Smooth muscle cell (in vitro differentiated cells): ENCODE results near the gene FMO4. TPM values are rescaled to one million over a fixed set of nuclear protein-coding genes. Genes with fewer than 3 reads are reported as not detected.

Source experiments
- DNase-seq: peaks from one replicate; lab custom pipeline; 2025; ENCODE audit not compliant: unreplicated experiment; lab: John Stamatoyannopoulos, UW
- H2AFZ ChIP-seq: fragments of 200-600 bp; sonication (generic); 2 replicates; pipeline ENCODE4 v1.6.0; 2016; ENCODE audit warnings: antibody characterized with exemption, low read depth, mild to moderate bottlenecking
- H3F3A ChIP-seq: fragments of 200-600 bp; sonication (generic); 2 replicates; pipeline ENCODE4 v1.6.0; 2017; ENCODE audit warnings: antibody characterized with exemption, low read depth
- H3K27ac ChIP-seq: fragments of 200-600 bp; sonication (generic); 2 replicates; pipeline ENCODE4 v1.5.1; 2016; ENCODE audit warnings: low read depth, mild to moderate bottlenecking
- H3K27me3 ChIP-seq: fragments of 200-600 bp; sonication (generic); 2 replicates; pipeline ENCODE4 v1.6.1; 2016; ENCODE audit warnings: low read depth, mild to moderate bottlenecking
- H3K36me3 ChIP-seq: fragments of 200-600 bp; sonication (generic); 2 replicates; pipeline ENCODE4 v1.5.1; 2016; ENCODE audit warnings: low read depth
- H3K4me1 ChIP-seq: fragments of 200-600 bp; sonication (generic); 2 replicates; pipeline ENCODE4 v1.5.1; 2016; ENCODE audit warnings: low read depth
- H3K4me2 ChIP-seq: fragments of 200-600 bp; sonication (generic); 2 replicates; pipeline ENCODE4 v1.6.0; 2016; ENCODE audit warnings: mild to moderate bottlenecking
- H3K4me3 ChIP-seq: fragments of 200-600 bp; sonication (generic); 2 replicates; pipeline ENCODE4 v1.5.1; 2016; ENCODE audit warnings: mild to moderate bottlenecking
- H3K79me2 ChIP-seq: fragments of 200-600 bp; sonication (generic); 2 replicates; pipeline ENCODE4 v1.6.0; 2016; ENCODE audit warnings: low read depth, mild to moderate bottlenecking
- H3K9ac ChIP-seq: fragments of 200-600 bp; sonication (generic); 2 replicates; pipeline ENCODE4 v1.6.0; 2016; ENCODE audit warnings: low read depth
- H3K9me3 ChIP-seq: fragments of 200-600 bp; sonication (generic); replicated peaks from 2 replicates; pipeline ENCODE4 v1.5.1; 2016; ENCODE audit warnings: low read depth
- H4K20me1 ChIP-seq: fragments of 200-600 bp; sonication (generic); 2 replicates; pipeline ENCODE4 v1.6.0; 2016; ENCODE audit warnings: low read depth
- WGBS: methylation state at CpG from one replicate; pipeline ENCODE4 v1.1.7; 2016; ENCODE audit warnings: low lambda C conversion rate; 5-methylcytosine and 5-hydroxymethylcytosine counted together
- polyA plus RNA-seq: library from polyadenylated mRNA; unstranded; fragments of >200 nt; fragmentation: Nextera tagmentation; extraction: Ambion mirVana; gene quantifications from 2 replicates; pipeline ENCODE4 v1.2.1, GENCODE V29; 2016
- total RNA-seq: library from RNA; depleted of rRNA; stranded (reverse); fragments of >200 nt; gene quantifications from 2 replicates; pipeline ENCODE4 v1.2.3, GENCODE V29; 2014
- TF ChIP-seq, protein P1 (sequence below): fragments of 200-600 bp; sonication (generic); IDR thresholded peaks from 2 replicates; pipeline ENCODE4 v1.5.1; 2017; ENCODE audit warnings: borderline replicate concordance, mild to moderate bottlenecking, antibody characterized with exemption; ENCODE audit not compliant: insufficient read depth, poor library complexity, severe bottlenecking

Gene FMO4
- total and polyA plus RNA-seq, 2 experiments from 2014 or later: 2.0 TPM

GRCh38 chr1:171311771-171312558, 2.0 kb upstream of the FMO4 start:
- no peak overlapping the region for H3K27ac ChIP-seq
- 91% methylated on average over 8 of the region's 8 CpGs for WGBS
- no peak overlapping the region for H2AFZ ChIP-seq
- no peak overlapping the region for H3K9ac ChIP-seq
- peaks cover 12% of the 10 kb centered on the region for H3K4me1 ChIP-seq
- no peak overlapping the region for H3K4me3 ChIP-seq
- no peaks in the 10 kb centered on the region for H3K79me2 ChIP-seq
- TF ChIP-seq, protein P1, sequence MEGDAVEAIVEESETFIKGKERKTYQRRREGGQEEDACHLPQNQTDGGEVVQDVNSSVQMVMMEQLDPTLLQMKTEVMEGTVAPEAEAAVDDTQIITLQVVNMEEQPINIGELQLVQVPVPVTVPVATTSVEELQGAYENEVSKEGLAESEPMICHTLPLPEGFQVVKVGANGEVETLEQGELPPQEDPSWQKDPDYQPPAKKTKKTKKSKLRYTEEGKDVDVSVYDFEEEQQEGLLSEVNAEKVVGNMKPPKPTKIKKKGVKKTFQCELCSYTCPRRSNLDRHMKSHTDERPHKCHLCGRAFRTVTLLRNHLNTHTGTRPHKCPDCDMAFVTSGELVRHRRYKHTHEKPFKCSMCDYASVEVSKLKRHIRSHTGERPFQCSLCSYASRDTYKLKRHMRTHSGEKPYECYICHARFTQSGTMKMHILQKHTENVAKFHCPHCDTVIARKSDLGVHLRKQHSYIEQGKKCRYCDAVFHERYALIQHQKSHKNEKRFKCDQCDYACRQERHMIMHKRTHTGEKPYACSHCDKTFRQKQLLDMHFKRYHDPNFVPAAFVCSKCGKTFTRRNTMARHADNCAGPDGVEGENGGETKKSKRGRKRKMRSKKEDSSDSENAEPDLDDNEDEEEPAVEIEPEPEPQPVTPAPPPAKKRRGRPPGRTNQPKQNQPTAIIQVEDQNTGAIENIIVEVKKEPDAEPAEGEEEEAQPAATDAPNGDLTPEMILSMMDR: no peak
- no peaks in the 10 kb centered on the region for H4K20me1 ChIP-seq
- H3K4me2 ChIP-seq: no peak overlapping the region
- no peak for DNase-seq
- H3K27me3 ChIP-seq: no peaks in the 10 kb centered on the region
- H3K36me3 ChIP-seq: no peaks in the 10 kb centered on the region
- H3F3A ChIP-seq: no peaks in the 10 kb centered on the region
- no peaks in the 10 kb centered on the region for H3K9me3 ChIP-seq

DNA sequence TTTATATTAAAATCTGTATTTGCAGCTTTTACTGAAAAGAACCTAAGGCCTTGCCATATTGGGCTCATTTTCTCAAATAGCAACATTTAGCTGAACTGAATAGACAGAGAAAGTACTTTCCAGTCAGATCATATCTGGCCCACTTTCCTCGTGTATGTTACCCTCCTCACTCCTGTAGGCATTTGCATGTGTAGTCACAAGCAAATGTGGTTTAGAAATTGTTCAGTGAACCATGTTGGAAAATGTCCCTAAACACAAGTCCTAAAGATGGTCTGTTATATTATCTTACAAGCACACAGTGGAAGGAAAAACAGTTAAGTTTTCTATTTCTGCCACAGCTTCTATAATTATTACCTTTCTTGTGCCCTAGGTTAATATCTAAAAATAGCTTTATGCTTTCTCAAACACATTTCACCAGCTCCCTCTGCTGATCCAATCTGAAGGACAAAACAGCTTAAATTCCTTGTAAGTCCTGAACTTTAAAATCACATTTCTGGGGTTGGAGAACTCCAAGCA, 606 bp upstream of the FMO4 start:
- Histone ChIP-seq H2AFZ (peak overlapping the region; percentile 40), H3K79me2 (no peaks in the 10 kb centered on the region), H3K27ac (peak overlapping the region; percentile 21), H3K36me3 (no peaks in the 10 kb centered on the region), H3K9ac (no peak overlapping the region), H3K9me3 (no peaks in the 10 kb centered on the region), H3K27me3 (no peaks in the 10 kb centered on the region), H3F3A (no peaks in the 10 kb centered on the region), H4K20me1 (no peaks in the 10 kb centered on the region), H3K4me2 (peak overlapping the region; percentile 69), H3K4me3 (peak overlapping the region; percentile 18), H3K4me1 (peaks cover 12% of the 10 kb centered on the region)
- WGBS: 58% methylated on average over 1 of the region's 1 CpG
- TF ChIP-seq, protein P1: no peak
- no peak for DNase-seq

- Histone ChIP-seq H3K9me3 (no peaks in the 10 kb centered on the region), H3K4me3 (no peak overlapping the region), H3K27me3 (no peaks in the 10 kb centered on the region), H3K27ac (no peak overlapping the region), H4K20me1 (no peaks in the 10 kb centered on the region), H3K4me2 (no peak overlapping the region), H3K9ac (no peak overlapping the region), H3K4me1 (no peaks in the 10 kb centered on the region), H2AFZ (no peak overlapping the region), H3K36me3 (no peaks in the 10 kb centered on the region), H3K79me2 (no peaks in the 10 kb centered on the region), H3F3A (no peaks in the 10 kb centered on the region)
- TF ChIP-seq, protein P1: no peak
- WGBS: 95% methylated on average over 7 of the region's 7 CpGs
- DNase-seq: no peak
These were observed 15.3 kb downstream of the FMO4 start for GRCh38 chr1:171329251-171329650.
